ENCODE results near the gene RNASEL. TPM values are rescaled to one million over a fixed set of nuclear protein-coding genes. Genes with fewer than 3 reads are reported as not detected.

The RNASEL gene
- total RNA-seq, 1 donor from 2014 or later: 4.0 TPM

- TF ChIP-seq, protein P1, sequence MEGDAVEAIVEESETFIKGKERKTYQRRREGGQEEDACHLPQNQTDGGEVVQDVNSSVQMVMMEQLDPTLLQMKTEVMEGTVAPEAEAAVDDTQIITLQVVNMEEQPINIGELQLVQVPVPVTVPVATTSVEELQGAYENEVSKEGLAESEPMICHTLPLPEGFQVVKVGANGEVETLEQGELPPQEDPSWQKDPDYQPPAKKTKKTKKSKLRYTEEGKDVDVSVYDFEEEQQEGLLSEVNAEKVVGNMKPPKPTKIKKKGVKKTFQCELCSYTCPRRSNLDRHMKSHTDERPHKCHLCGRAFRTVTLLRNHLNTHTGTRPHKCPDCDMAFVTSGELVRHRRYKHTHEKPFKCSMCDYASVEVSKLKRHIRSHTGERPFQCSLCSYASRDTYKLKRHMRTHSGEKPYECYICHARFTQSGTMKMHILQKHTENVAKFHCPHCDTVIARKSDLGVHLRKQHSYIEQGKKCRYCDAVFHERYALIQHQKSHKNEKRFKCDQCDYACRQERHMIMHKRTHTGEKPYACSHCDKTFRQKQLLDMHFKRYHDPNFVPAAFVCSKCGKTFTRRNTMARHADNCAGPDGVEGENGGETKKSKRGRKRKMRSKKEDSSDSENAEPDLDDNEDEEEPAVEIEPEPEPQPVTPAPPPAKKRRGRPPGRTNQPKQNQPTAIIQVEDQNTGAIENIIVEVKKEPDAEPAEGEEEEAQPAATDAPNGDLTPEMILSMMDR (IDR thresholded peaks at IDR 0.05): no peak
- H3K4me1 Mint-ChIP-seq (ENCODE audit: low read depth): peaks cover 5% of the 10 kb centered on the region
- H3K9me3 Mint-ChIP-seq (ENCODE audit: low read depth): no peaks in the 10 kb centered on the region
- no peaks in the 10 kb centered on the region for H3K27me3 Mint-ChIP-seq (ENCODE audit: low read depth)
- no peak overlapping the region for H3K27ac Mint-ChIP-seq (ENCODE audit: unreplicated experiment)
- H3K4me3 Mint-ChIP-seq (ENCODE audit: unreplicated experiment): no peak overlapping the region
- DNase-seq (ENCODE audit: low spot score): no peak
- H3K36me3 Mint-ChIP-seq (ENCODE audit: low read depth): peaks cover 26% of the 10 kb centered on the region
Observed at GRCh38 chr1:182580736-182581135, 8.3 kb downstream of the RNASEL start.

DNA sequence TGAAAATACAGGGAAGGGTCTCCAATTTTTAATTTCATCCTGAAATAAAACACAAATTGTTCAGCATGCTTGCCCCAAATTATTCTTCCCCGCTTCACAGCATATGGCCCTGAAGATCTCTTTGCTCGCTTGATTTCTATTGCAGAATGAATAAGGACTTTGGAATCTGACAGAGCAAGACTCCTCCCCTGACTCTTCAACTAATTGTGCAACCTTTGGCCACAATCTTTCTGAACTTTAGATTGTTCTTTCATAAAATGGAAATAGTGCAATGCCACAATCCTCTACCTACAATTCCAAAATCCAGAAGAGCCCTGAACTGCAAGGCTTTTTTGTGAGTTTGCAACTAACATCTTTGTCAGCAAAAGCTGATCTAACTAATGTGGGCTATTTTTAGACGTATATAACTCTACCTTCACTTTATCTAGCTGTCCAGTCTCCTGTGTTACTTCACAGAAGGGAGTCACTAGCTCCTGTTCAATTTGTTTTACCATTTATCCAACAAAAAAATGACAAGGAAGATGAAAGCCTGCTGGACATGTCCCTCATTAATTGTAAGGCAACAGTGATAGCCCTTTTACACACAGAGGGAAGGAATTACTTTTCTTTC lies 13.4 kb downstream of the RNASEL start:
- TF ChIP-seq, protein P1 (IDR thresholded peaks at IDR 0.05): no peak

GRCh38 chr1:182574156-182574555 lies 14.9 kb downstream of the RNASEL start:
- H3K4me1 Mint-ChIP-seq (ENCODE audit: low read depth): peaks cover 9% of the 10 kb centered on the region
- no peaks in the 10 kb centered on the region for H3K27me3 Mint-ChIP-seq (ENCODE audit: low read depth)
- no peak overlapping the region for H3K27ac Mint-ChIP-seq (ENCODE audit: unreplicated experiment)
- TF ChIP-seq, protein P1 (IDR thresholded peaks at IDR 0.05): no peak
- no peak overlapping the region for H3K4me3 Mint-ChIP-seq (ENCODE audit: unreplicated experiment)
- DNase-seq (ENCODE audit: low spot score): no peak
- H3K9me3 Mint-ChIP-seq (ENCODE audit: low read depth): no peaks in the 10 kb centered on the region
- H3K36me3 Mint-ChIP-seq (ENCODE audit: low read depth): peaks cover 14% of the 10 kb centered on the region

More for the DNA sequence above, 13.4 kb downstream of the RNASEL start:
- Mint-ChIP-seq H3K4me1 (ENCODE audit: low read depth) (peaks cover 9% of the 10 kb centered on the region), H3K27me3 (ENCODE audit: low read depth) (no peaks in the 10 kb centered on the region), H3K4me3 (ENCODE audit: unreplicated experiment) (no peak overlapping the region), H3K27ac (ENCODE audit: unreplicated experiment) (no peak overlapping the region), H3K36me3 (ENCODE audit: low read depth) (peaks cover 23% of the 10 kb centered on the region), H3K9me3 (ENCODE audit: low read depth) (no peaks in the 10 kb centered on the region)
- no peak for DNase-seq (ENCODE audit: low spot score)

DNA sequence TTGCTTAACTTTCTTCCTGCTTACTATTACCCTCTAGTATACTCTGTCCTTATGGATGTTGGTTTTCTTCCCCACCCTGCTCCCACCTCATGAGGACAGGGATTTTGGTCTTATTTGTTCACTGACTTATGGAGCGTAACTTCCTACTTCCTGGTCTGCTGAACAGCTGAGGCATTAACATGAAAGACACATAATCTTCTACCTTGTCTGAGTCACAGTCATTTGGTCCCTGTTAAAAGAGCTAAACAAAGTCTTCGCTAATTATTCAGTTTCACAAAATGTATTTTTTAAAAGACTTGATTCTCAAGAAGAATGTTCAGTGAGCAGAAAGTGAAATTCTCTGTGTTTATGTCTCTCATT lies 18.5 kb downstream of the RNASEL start:
- Mint-ChIP-seq H3K4me3 (ENCODE audit: unreplicated experiment) (no peak overlapping the region), H3K27me3 (ENCODE audit: low read depth) (no peaks in the 10 kb centered on the region), H3K27ac (ENCODE audit: unreplicated experiment) (no peak overlapping the region), H3K4me1 (ENCODE audit: low read depth) (peaks cover 6% of the 10 kb centered on the region), H3K9me3 (ENCODE audit: low read depth) (no peaks in the 10 kb centered on the region), H3K36me3 (ENCODE audit: low read depth) (peaks cover 3% of the 10 kb centered on the region)
- TF ChIP-seq, protein P1 (IDR thresholded peaks at IDR 0.05): no peak
- no peak for DNase-seq (ENCODE audit: low spot score)

DNA sequence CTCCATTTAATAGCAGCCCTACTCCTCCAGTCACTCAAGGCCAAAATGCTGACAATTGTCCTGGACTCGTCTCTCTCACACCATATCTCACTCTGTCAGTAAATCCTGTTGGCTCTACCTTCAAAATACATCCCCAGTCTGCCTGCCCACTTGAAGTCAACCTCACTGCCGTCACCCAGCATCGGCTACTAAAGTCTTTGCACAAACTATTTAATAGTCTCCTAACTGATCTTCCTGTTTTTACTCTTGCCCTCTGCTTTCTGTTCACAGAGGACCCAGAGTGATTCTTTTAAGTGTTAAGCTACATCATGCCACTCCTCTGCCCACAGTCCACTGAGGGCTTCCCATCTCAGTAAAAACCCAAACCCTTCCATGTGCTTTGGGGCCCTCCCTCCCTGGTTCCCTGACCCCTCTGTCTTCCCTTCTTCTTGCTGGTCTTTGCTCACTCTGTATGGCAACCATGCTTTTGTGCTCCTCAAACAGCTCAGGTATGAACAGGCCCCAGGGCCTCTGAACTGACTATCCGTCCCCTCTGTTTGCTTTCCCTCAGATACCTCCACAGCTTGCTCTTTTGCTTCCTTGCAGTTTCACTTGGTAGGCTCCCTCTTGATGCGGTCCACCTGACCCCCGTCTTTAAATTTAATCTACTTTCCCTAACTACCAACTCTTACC lies 19.0 kb downstream of the RNASEL start:
- H3K27me3 Mint-ChIP-seq (ENCODE audit: low read depth): no peaks in the 10 kb centered on the region
- H3K9me3 Mint-ChIP-seq (ENCODE audit: low read depth): peaks cover 4% of the 10 kb centered on the region
- H3K4me1 Mint-ChIP-seq (ENCODE audit: low read depth): peaks cover 3% of the 10 kb centered on the region
- no peaks in the 10 kb centered on the region for H3K36me3 Mint-ChIP-seq (ENCODE audit: low read depth)
- no peak overlapping the region for H3K27ac Mint-ChIP-seq (ENCODE audit: unreplicated experiment)
- no peak for DNase-seq (ENCODE audit: low spot score)
- H3K4me3 Mint-ChIP-seq (ENCODE audit: unreplicated experiment): no peak overlapping the region
- TF ChIP-seq, protein P1 (IDR thresholded peaks at IDR 0.05): no peak
